AG09309 (cell line): ENCODE results near the gene TAF11L4.
"Not testable (repeated sequence)": the region's sequence is repeated elsewhere in the genome, so short reads cannot be mapped to it uniquely, and the experiment has no call there.

Source experiments
- DNase-seq: peaks from one replicate; pipeline ENCODE4 v3.0.0-alpha.2; 2010; ENCODE audit warnings: low read depth
- H3K4me3 ChIP-seq: 2 replicates; pipeline ENCODE4 v1.5.1; 2011; ENCODE audit warnings: mild to moderate bottlenecking, low read depth, low read length, moderate library complexity; ENCODE audit not compliant: control insufficient read depth
- CTCF ChIP-seq: IDR thresholded peaks from 2 replicates; pipeline ENCODE4 v1.5.1; 2011; ENCODE audit warnings: mild to moderate bottlenecking, low read depth, low read length, inconsistent platforms; ENCODE audit not compliant: insufficient read depth, control insufficient read depth; ENCODE audit errors: missing control alignments

Gene TAF11L4

GRCh38 chr5:17521501-17521900 is at the start of gene TAF11L4:
TSS of gene TAF11L4 (plus strand) at chr5:17521801.
- DNase-seq, H3K4me3 ChIP-seq: not testable (repeated sequence)

GRCh38 chr5:17475064-17475463 is 46.5 kb upstream of the TAF11L4 start:
- not testable (repeated sequence) for DNase-seq, H3K4me3 ChIP-seq

GRCh38 chr5:17477043-17477442 is 44.6 kb upstream of the TAF11L4 start:
- H3K4me3 ChIP-seq, result no peak overlapping the region
- DNase-seq, result no peak
- TF ChIP-seq CTCF, result no peak

GRCh38 chr5:17477573-17478265 is 43.9 kb upstream of the TAF11L4 start:
- no peak overlapping the region for H3K4me3 ChIP-seq
- DNase-seq, result no peak
- TF ChIP-seq CTCF, result no peak

- no peak for DNase-seq
- no peak for TF ChIP-seq CTCF
- H3K4me3 ChIP-seq, result no peak overlapping the region
Observed at GRCh38 chr5:17481378-17481777, 40.2 kb upstream of the TAF11L4 start.

GRCh38 chr5:17482790-17483189 is 38.8 kb upstream of the TAF11L4 start:
- no peak for DNase-seq
- H3K4me3 ChIP-seq, result no peak overlapping the region
- no peak for TF ChIP-seq CTCF

- not testable (repeated sequence) for H3K4me3 ChIP-seq, DNase-seq
Observed at GRCh38 chr5:17486464-17487173, 35.0 kb upstream of the TAF11L4 start.

GRCh38 chr5:17487174-17487512 is 34.5 kb upstream of the TAF11L4 start:
- DNase-seq, result no peak
- TF ChIP-seq CTCF, result no peak
- no peak overlapping the region for H3K4me3 ChIP-seq

- DNase-seq, H3K4me3 ChIP-seq: not testable (repeated sequence)
Observed at GRCh38 chr5:17491257-17491656, 30.3 kb upstream of the TAF11L4 start.
